Measurements from ENCODE around the gene VSTM2L. TPM values are rescaled to one million over a fixed set of nuclear protein-coding genes. Genes with fewer than 3 reads are reported as not detected.

VSTM2L gene
- total RNA-seq, 1 donor from 2014 or later = 14.1 TPM

DNA sequence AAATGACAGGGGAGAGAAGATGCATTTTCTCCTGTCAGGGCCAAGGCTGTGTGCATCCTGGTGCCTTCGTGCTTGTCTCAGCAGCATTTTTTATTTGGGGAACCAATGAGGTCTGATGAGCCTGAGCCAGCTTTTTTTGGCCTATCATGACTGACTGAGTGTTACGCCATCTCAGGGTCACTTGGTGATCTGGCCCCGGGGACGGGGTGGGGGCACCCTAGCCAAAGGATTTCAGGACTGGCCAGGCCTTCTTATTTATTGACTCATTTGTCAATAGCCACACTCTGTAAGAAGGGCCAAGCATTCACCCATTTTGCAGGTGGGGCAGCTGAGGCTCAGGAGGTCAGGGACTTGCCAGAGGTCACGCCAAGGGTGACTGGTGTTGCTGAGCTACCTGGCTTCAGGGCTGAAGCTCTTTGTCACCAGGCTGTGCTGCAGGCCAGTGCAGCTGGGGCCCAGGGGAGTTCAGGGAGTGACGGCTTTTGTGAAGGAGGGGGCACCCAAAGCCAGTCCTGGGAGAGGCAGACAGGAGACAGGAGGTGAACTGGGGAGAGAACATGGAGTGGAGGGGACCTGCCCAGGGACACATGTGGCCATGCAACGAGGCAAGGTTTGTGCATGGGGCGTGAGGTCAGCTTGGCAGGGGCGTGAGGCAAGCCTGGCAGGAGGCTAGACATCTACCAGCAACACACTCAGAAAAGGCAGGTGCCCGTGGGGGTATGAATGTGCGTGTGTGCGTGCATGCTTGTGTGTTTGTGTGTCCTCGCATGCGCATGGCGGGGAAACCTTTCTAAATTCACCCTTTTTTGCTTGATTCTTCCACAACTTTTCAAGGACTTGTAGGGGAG is 31.1 kb downstream of the VSTM2L start:
- DNase-seq (no peak), ATAC-seq (no peak)
- intact Hi-C loops (cut with DNase I) = no loop called here
- Histone ChIP-seq H3K4me3 (no peak overlapping the region), H3K27me3 (ENCODE audit: low read depth) (no peaks in the 10 kb centered on the region), H3K36me3 (no peaks in the 10 kb centered on the region), H3K4me1 (no peaks in the 10 kb centered on the region), H3K9me3 (no peaks in the 10 kb centered on the region), H3K27ac (no peak overlapping the region)
- TF ChIP-seq, protein P1, sequence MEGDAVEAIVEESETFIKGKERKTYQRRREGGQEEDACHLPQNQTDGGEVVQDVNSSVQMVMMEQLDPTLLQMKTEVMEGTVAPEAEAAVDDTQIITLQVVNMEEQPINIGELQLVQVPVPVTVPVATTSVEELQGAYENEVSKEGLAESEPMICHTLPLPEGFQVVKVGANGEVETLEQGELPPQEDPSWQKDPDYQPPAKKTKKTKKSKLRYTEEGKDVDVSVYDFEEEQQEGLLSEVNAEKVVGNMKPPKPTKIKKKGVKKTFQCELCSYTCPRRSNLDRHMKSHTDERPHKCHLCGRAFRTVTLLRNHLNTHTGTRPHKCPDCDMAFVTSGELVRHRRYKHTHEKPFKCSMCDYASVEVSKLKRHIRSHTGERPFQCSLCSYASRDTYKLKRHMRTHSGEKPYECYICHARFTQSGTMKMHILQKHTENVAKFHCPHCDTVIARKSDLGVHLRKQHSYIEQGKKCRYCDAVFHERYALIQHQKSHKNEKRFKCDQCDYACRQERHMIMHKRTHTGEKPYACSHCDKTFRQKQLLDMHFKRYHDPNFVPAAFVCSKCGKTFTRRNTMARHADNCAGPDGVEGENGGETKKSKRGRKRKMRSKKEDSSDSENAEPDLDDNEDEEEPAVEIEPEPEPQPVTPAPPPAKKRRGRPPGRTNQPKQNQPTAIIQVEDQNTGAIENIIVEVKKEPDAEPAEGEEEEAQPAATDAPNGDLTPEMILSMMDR (IDR thresholded peaks at IDR 0.05) = no peak

- no peaks in the 10 kb centered on the region for H3K27me3 ChIP-seq (ENCODE audit: low read depth)
- H3K36me3 ChIP-seq = no peaks in the 10 kb centered on the region
- intact Hi-C loops (cut with DNase I) = no loop called here
- DNase-seq (no peak), ATAC-seq (no peak)
- H3K9me3 ChIP-seq = no peaks in the 10 kb centered on the region
- H3K4me1 ChIP-seq = no peaks in the 10 kb centered on the region
- H3K27ac ChIP-seq = no peak overlapping the region
- H3K4me3 ChIP-seq = no peak overlapping the region
- TF ChIP-seq, protein P1 (IDR thresholded peaks at IDR 0.05) = no peak
These were observed 31.9 kb downstream of the VSTM2L start for GRCh38 chr20:37934634-37935375.

GRCh38 chr20:37935435-37935834 is 32.5 kb downstream of the VSTM2L start:
- intact Hi-C loops (cut with DNase I) = no loop called here
- no peaks in the 10 kb centered on the region for H3K9me3 ChIP-seq
- no peak overlapping the region for H3K4me3 ChIP-seq
- no peaks in the 10 kb centered on the region for H3K36me3 ChIP-seq
- DNase-seq (no peak), ATAC-seq (no peak)
- H3K27me3 ChIP-seq (ENCODE audit: low read depth) = no peaks in the 10 kb centered on the region
- H3K4me1 ChIP-seq = no peaks in the 10 kb centered on the region
- no peak overlapping the region for H3K27ac ChIP-seq
- TF ChIP-seq, protein P1 (IDR thresholded peaks at IDR 0.05) = no peak

- Histone ChIP-seq H3K4me1 (no peaks in the 10 kb centered on the region), H3K9me3 (no peaks in the 10 kb centered on the region), H3K27me3 (ENCODE audit: low read depth) (no peaks in the 10 kb centered on the region), H3K27ac (no peak overlapping the region), H3K4me3 (no peak overlapping the region), H3K36me3 (no peaks in the 10 kb centered on the region)
- TF ChIP-seq, protein P1 (IDR thresholded peaks at IDR 0.05) = no peak
- ATAC-seq (no peak), DNase-seq (no peak)
- intact Hi-C loops (cut with DNase I) = no loop called here
These were observed 33.1 kb downstream of the VSTM2L start for GRCh38 chr20:37936041-37936440.

DNA sequence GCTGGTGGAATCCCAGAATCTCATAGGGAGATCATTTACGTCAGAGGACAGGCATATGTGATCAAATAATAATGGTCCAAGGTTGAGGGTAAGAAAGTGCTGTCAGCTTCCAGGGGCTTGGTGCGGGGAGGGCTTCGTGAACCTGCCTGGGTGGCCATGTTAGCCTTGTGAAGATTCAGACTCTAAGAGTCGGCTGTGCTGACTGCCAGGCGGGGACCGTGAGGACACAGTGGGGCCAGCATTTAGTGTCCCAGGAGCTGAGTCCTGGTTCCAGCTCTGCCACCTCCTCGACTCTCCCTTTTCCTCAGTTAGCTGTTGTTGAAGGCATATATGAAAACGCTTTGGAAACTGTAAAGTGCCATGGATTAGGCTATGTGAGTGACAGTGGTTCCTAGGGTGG is 33.5 kb downstream of the VSTM2L start:
- Histone ChIP-seq H3K27me3 (ENCODE audit: low read depth) (no peaks in the 10 kb centered on the region), H3K27ac (no peak overlapping the region), H3K36me3 (no peaks in the 10 kb centered on the region), H3K4me1 (no peaks in the 10 kb centered on the region), H3K4me3 (no peak overlapping the region), H3K9me3 (no peaks in the 10 kb centered on the region)
- intact Hi-C loops (cut with DNase I) = no loop called here
- ATAC-seq = no peak
- DNase-seq = no peak
- TF ChIP-seq, protein P1 (IDR thresholded peaks at IDR 0.05) = no peak

All from lower lobe of right lung (tissue), 2 donors.